ENCODE results near the gene MACROD2.

MACROD2 gene

GRCh38 chr20:14401479-14402138 lies 406.3 kb downstream of the MACROD2 start:
- Histone ChIP-seq H3K4me2 (ENCODE audit: low read length) (no peak overlapping the region), H3K9me3 (ENCODE audit: control insufficient read depth, low read length) (no peaks in the 10 kb centered on the region), H2AFZ (no peak overlapping the region), H3K4me1 (no peaks in the 10 kb centered on the region), H3K27me3 (ENCODE audit: control insufficient read depth, insufficient read depth, low read length) (no peaks in the 10 kb centered on the region), H3K4me3 (ENCODE audit: low read depth, low read length) (no peak overlapping the region), H3K36me3 (ENCODE audit: control insufficient read depth, insufficient read depth, low read length) (no peaks in the 10 kb centered on the region), H3K79me2 (no peaks in the 10 kb centered on the region), H3K27ac (no peak overlapping the region), H3K9ac (no peak overlapping the region)
- TF ChIP-seq, protein P1, sequence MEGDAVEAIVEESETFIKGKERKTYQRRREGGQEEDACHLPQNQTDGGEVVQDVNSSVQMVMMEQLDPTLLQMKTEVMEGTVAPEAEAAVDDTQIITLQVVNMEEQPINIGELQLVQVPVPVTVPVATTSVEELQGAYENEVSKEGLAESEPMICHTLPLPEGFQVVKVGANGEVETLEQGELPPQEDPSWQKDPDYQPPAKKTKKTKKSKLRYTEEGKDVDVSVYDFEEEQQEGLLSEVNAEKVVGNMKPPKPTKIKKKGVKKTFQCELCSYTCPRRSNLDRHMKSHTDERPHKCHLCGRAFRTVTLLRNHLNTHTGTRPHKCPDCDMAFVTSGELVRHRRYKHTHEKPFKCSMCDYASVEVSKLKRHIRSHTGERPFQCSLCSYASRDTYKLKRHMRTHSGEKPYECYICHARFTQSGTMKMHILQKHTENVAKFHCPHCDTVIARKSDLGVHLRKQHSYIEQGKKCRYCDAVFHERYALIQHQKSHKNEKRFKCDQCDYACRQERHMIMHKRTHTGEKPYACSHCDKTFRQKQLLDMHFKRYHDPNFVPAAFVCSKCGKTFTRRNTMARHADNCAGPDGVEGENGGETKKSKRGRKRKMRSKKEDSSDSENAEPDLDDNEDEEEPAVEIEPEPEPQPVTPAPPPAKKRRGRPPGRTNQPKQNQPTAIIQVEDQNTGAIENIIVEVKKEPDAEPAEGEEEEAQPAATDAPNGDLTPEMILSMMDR (IDR thresholded peaks at IDR 0.05) = no peak

DNA sequence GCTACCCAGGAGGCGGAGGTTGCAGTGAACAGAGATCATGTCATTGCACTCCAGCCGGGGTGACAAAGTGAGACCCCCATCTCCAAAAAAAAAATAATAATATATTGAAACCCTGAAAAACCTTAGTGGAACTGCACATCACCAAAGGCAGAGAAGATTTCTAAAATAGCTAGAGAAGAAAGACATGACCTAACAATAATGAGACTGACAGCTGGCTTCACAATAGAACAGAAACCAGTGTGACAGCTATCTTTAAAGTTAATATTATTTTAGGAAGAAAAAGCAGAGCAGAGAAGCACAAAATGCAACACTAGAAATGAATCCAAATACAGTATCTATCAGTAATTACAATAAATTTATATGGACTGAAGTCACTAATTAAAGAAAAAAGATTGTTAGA lies 409.2 kb downstream of the MACROD2 start:
- no peaks in the 10 kb centered on the region for H3K9me3 ChIP-seq (ENCODE audit: control insufficient read depth, low read length)
- H3K4me2 ChIP-seq (ENCODE audit: low read length) = no peak overlapping the region
- no peaks in the 10 kb centered on the region for H3K36me3 ChIP-seq (ENCODE audit: control insufficient read depth, insufficient read depth, low read length)
- TF ChIP-seq, protein P1 (IDR thresholded peaks at IDR 0.05) = no peak
- H3K9ac ChIP-seq = no peak overlapping the region
- H3K27me3 ChIP-seq (ENCODE audit: control insufficient read depth, insufficient read depth, low read length) = no peaks in the 10 kb centered on the region
- no peak overlapping the region for H3K27ac ChIP-seq
- no peak overlapping the region for H3K4me3 ChIP-seq (ENCODE audit: low read depth, low read length)
- no peaks in the 10 kb centered on the region for H3K4me1 ChIP-seq
- no peak overlapping the region for H2AFZ ChIP-seq
- no peaks in the 10 kb centered on the region for H3K79me2 ChIP-seq

DNA sequence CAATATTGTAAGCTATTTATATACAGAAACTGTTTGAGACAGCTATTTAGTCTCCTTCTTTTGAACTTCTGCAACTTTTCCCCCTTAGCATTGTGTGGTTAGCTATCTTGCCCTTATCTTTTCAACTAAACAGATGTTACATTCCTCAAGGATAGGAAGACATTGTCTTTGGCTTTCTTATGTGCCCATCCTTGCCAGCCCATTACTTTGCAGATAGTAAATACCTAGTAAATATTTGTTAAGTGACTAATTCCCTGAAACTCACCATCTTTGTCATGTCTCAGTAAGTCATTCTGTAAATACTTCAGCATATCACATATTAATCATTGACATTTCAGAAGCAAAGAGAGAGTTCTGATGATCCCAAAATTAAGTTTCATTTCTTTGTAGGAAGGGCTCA lies 411.2 kb downstream of the MACROD2 start:
- TF ChIP-seq, protein P1 (IDR thresholded peaks at IDR 0.05) = no peak
- H3K27ac ChIP-seq = no peak overlapping the region
- no peaks in the 10 kb centered on the region for H3K9me3 ChIP-seq (ENCODE audit: control insufficient read depth, low read length)

DNA sequence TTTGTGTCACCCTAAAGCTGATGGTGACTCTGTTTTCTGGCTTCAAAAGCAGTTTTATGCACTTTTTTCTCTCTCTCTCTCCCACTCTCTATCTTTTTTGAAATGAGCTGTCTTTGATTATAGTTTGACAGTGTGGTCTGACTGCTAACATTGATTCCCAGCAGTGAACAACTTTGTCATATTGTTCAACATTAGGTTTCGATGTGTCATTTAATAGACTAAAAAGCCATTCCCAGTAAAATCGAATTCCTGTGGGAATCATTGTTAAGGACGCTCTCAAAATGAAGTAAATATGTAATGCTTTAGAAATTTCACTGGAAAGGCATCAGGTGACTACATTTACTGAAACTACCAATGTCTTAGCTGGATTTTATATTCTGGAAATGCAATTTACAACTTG lies 412.0 kb downstream of the MACROD2 start:
- Histone ChIP-seq H3K4me3 (ENCODE audit: low read depth, low read length) (no peak overlapping the region), H3K9ac (no peak overlapping the region), H3K27me3 (ENCODE audit: control insufficient read depth, insufficient read depth, low read length) (no peaks in the 10 kb centered on the region)

More for the DNA sequence above, 411.2 kb downstream of the MACROD2 start:
- Histone ChIP-seq H3K79me2 (no peaks in the 10 kb centered on the region), H3K9ac (no peak overlapping the region), H3K4me2 (ENCODE audit: low read length) (no peak overlapping the region), H3K4me3 (ENCODE audit: low read depth, low read length) (no peak overlapping the region), H3K4me1 (no peaks in the 10 kb centered on the region), H3K36me3 (ENCODE audit: control insufficient read depth, insufficient read depth, low read length) (no peaks in the 10 kb centered on the region), H2AFZ (no peak overlapping the region), H3K27me3 (ENCODE audit: control insufficient read depth, insufficient read depth, low read length) (no peaks in the 10 kb centered on the region)

More for the DNA sequence above, 412.0 kb downstream of the MACROD2 start:
- Histone ChIP-seq H3K27ac (no peak overlapping the region), H3K4me2 (ENCODE audit: low read length) (no peak overlapping the region), H2AFZ (no peak overlapping the region), H3K79me2 (no peaks in the 10 kb centered on the region), H3K36me3 (ENCODE audit: control insufficient read depth, insufficient read depth, low read length) (no peaks in the 10 kb centered on the region), H3K4me1 (peaks cover 3% of the 10 kb centered on the region), H3K9me3 (ENCODE audit: control insufficient read depth, low read length) (no peaks in the 10 kb centered on the region)
- TF ChIP-seq, protein P1 (IDR thresholded peaks at IDR 0.05) = no peak

Data from parathyroid adenoma (tissue), 2 donors.